8988T (cell line): ENCODE data around the gene RAPGEF1.

Experiments
- DNase-seq: peaks from one replicate; pipeline ENCODE4 v3.0.0; 2011

RAPGEF1 gene

DNA sequence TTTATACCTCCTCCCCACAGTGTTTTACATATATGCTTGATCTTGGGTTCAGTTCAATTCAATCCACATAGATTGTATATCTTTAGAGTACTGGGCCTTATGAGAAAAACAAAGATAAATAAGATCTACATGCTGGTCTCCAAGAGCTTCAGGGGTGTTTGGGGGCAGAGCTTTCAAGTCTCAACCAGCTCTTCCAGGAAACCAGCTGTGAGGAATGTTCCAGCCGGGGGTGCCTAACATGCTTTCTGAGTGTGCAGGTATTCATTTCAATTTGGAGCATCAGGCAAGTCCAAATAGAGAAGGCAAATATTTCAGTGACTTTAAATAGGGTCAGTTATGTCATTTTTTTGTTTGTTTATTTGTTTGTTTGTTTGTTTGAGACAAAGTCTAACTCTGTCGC lies 5.7 kb upstream of the RAPGEF1 start:
- DNase-seq, result no peak

DNA sequence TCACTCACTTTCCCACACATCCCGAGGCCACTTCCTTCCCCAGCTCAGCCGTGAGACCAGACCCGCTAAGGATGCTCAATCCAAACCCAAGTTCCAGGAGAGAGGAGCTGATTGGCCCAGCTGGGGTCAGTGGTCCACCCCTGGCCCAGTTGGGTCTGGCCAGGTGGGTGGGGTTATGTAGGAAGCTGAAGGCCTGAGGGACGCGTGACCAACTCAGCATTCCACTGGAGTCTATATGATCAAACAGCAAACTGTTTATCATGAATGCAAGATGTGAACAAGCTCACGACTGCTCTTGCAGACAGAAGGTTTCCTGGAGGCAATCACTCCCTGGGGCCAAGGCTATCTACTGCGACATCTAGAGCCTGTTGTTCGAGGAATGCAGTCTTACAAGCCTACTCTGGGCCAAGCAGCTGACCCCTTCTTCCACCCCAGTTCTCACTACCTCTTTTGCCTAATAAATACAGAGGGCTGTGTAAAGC lies 4.9 kb upstream of the RAPGEF1 start:
- no peak for DNase-seq

DNA sequence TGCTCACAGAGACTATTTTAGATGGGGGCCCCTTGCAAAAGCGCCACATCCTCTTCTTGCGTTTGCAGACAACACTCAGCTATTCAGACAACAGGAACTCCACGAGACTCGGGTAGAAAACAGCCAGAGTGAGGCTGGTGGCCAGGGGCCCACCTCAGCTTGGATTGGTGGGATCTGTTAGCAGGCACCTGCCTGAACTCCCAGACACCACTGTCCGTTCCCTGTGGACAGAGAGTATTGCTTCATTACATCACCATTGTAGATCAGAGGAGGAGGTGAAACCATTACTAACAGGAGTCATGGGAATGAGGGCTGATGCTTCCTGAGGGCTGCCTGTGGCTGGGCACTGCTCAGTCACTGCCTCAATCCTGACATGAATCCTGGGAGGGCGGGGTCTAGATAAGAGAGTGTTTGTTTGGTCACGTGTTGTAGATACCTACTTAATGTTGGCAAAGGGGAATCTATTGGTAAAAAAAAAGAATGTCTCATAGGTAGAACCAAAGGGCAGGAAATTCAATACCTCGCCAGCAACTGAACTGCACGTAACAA lies 4.4 kb upstream of the RAPGEF1 start:
- DNase-seq, result no peak

DNA sequence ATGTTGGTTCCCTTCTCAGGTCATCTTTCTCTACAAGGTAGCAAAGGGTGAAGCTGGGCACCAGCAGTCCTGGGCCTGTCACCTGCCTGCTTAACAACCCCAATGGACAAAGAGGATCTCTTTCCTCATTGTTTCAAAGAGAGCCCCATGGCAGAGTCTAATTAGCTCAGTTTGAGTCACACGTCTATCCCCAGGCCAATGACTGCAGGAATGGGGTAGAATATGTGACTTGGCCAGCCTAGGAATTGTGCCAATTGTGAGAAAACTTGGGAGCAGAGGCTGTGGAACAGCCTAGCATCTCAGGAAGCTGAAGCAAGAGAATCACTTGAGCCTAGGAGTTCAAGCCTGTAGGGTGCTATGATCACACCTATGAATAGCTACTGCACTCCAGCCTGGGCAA lies 3.6 kb upstream of the RAPGEF1 start:
- DNase-seq, result no peak

GRCh38 chr9:131743096-131743495 lies 3.2 kb upstream of the RAPGEF1 start:
- no peak for DNase-seq

DNA sequence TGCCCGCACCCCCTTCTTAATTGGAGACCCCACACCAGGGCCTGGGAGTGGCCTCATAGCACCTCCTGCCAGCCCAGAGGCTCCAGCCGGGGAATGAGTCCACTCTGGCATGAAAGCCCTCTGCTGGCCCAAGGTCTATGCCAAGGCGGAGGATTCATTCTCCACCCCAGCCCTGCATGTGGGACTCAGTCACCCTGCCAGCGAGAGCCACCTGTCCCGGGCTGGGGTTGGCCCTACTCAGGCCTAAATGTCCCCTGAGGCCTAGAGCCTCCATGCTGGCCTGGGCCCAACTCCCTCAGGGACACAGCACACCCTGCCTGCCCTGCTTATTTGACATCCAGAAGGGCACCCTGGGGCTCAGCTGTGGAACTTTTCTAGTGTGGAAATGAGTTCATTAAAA lies 1.0 kb upstream of the RAPGEF1 start:
- DNase-seq, result no peak

- peak; percentile 69 for DNase-seq
Observed at GRCh38 chr9:131739133-131739958, 530 bp downstream of the RAPGEF1 start.

DNA sequence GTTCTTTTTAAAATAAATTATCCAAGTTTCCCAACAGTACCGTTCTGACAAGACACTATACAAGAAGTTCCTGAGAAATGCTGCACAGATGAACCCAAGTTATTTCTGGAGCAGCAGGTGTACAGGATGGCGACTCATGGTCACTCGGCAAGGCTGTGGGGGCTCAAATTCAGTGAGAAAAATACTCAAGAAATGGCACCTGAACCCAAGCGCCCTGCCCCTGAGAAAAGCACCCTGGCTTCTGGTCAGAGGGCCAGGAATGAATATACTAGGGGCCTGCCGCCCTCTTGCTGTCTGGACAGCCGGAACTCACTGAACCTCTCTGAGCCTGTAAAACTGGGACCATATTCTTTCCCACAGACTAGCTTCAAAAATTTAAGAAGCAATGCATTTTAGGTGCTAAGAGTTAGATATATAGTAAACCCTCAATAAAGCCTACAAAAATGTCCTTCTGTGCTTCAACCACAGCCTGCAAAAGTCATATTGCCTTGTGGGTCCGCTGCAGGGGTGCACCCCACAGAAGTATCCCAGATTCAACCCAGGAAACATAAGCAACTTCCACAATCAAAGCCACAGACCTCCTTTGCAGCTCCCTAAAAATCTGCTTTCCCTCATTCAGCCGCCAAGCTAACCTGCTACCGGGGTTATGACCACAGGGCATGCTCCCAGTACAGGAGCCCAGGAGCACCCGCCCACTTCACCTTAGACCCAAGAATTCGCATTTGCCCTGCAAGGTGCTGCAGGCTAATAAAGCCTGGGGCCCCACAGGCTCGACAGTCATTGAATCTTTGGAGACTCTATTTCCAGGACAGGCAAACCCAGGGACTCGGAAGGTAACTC lies 1.4 kb downstream of the RAPGEF1 start:
- peak; percentile 65 for DNase-seq

DNA sequence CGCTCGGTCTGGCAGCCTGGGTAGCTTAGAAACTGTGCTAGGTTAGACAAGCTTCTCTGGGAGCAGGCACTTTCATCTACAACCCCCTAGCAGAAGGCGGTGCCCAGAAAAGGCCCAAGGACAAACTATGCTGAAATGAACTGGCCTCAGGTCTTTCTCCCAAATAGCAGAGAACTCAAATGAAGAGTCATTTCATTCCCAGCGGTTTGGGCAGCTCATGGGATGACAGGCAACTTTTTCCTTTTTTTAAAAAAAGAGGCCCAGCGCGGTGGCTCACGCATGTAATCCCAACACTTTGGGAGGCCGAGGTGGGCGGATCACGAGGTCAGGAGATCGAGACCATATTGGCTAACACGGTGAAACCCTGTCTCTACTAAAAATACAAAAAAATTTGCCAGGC lies 2.5 kb downstream of the RAPGEF1 start:
- no peak for DNase-seq

GRCh38 chr9:131736431-131736830 lies 3.4 kb downstream of the RAPGEF1 start:
- DNase-seq, result no peak

DNA sequence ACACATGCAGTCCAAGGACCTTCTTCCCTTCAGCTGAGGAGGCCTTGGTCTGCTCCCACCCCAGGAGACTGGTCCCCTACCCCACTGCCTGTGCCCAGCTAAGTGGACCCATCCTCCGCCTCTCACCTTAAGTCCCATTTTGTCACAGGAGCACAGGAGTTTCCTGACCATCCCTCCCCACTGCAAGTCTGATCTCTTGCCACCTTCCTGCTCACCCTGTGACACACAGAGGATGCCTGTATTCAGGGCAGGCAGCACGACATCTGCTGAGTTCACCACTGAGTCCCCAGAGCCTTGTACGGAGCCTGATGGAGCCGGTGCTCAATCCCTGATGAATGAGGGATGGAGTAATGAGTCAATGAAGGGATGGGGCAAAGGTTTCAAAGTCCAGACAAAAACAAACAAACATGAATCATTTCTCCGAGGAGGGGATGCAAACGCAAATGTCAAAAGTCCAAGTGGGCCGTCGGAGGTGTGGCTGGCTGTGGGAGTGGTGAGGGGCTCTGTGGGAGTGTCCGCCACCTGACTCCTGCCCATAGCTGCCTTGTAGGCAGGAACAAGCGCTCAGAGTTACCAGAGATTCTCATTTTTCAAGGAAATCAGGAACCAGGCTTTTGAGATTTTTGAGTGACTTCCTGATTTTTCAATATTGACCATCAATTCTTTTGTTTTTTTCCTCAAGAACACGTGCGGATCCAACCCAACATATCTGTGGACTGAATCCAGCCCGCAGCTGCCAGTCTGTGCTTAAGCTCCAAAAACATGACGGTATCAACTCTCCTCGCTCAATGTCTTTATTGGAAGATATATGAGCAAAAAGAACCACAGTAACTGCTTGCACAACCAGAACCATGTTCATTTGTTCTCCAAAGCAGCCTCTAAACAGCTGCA lies 4.4 kb downstream of the RAPGEF1 start:
- DNase-seq, result no peak

DNA sequence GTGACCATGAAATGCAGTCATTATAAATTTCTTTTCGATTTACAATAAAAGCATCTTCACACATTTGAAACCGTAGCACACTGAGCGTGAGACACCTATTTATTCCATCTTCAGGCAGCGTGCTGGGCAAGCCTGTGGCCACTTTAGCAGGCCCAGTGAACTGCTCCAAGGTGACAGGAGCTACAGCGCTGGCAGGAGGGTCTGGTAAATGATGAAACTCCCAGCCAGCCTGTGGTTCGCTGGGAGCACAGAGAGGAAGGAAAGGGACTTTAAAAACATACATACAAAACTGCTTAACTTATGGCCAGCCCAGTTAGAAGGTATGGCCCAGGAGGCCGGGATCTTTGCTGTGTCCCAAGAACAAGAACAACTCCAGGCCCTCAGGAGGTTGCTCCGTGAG lies 5.1 kb downstream of the RAPGEF1 start:
- no peak for DNase-seq

GRCh38 chr9:131734165-131734610 lies 5.7 kb downstream of the RAPGEF1 start:
- no peak for DNase-seq

DNA sequence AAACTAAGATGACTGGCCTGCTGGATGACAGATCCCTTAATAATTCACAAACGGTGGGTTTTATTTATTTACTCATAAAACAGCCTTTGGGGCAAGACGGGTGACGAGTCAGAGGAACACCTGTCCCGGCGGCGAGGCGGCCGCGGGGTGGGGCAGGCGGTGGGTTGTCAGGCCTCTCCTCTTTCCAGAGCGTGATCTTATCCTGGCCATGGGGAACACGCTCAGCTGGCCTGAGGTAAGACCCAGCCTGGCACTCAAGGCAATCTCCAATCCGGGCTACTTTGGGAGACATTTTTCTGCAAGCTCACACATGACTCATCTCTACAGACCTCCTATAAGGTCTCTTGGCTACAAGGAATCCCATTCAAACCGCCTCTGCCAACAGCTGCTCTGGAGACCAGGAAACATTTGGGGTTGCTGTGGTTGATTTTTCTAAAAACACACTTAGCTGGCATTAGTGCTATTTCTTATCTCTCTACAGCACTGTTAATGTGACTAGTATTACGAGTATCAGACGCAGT lies 6.3 kb downstream of the RAPGEF1 start:
- DNase-seq, result peak; percentile 71

GRCh38 chr9:131732636-131733289 lies 7.1 kb downstream of the RAPGEF1 start:
- DNase-seq, result no peak

DNA sequence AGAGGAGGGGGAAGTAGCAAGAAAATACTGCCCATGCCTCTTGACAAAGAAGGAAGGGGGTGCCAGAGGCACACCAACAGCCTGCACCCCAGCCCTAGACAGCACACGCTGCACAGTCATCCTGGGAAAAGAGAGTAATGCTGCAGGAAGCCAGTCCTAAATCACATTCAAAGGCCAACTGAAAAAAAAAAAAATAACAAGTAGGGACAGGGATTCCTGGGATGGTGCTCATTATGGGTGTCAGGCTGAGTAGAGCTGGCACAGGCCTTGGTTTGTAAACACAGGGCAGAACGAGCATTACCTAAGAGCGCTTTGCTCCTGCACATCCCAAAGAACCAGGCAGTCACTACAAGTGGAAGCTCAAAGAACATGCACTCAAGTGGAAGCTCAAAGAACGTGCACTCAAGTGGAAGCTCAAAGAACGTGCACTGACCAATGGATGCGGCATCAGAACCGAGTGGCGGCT lies 7.8 kb downstream of the RAPGEF1 start:
- no peak for DNase-seq

DNA sequence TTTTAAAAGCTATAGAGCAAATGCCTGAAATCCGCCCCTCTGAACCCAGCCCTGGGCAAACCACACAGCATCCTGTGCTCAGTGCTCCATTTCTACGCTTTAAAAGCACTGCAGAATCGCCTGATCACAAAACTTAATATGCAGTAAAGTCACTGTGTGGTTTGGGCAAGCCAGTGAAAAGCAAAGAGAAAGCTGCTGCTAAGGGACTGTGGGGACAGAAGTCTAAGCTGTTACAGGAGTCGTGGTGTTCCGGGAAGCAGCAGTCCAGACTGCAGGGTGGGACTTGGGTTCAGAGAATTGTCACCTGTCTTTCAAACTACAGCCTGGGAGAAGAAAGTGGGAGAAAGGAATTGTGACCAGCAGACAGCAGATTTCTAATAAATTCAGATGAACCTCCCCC lies 8.2 kb downstream of the RAPGEF1 start:
- no peak for DNase-seq

GRCh38 chr9:131731237-131731636 lies 8.6 kb downstream of the RAPGEF1 start:
- no peak for DNase-seq

- DNase-seq, result no peak
Observed at GRCh38 chr9:131728961-131729360, 10.9 kb downstream of the RAPGEF1 start.

DNA sequence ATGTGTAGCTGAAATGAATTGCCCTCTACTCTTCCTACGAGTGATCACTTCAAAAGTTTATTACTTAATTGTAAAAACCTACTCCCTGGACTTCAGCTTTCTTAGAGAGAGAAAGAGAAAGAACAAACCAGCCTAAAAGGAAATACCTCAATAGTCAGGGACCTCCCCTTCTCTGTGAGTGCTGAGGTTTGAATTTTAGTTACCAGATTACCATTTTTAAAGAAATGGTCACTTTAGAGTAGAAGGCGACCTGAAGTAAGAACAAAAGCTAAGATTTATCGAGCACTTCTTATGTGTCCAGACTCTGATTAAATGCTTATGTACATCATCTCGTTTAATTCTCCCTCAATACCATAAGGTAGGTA lies 11.3 kb downstream of the RAPGEF1 start:
- no peak for DNase-seq

GRCh38 chr9:131727795-131728545 lies 11.9 kb downstream of the RAPGEF1 start:
- no peak for DNase-seq
